Stimulated activated CD4-positive, alpha-beta T cell treated with anti-CD3 and anti-CD28 coated beads, Interleukin-4, amount 100 ng/mL, for 4 hours (primary cell): ENCODE results near the gene DFFB.
"Not testable (repeated sequence)": the region's sequence is repeated elsewhere in the genome, so short reads cannot be mapped to it uniquely, and the experiment has no call there.

Experiments
- DNase-seq, 2 experiments: peaks; one replicate each; pipeline ENCODE4 v3.0.0-alpha.2; 2020

The DFFB gene, protein sequence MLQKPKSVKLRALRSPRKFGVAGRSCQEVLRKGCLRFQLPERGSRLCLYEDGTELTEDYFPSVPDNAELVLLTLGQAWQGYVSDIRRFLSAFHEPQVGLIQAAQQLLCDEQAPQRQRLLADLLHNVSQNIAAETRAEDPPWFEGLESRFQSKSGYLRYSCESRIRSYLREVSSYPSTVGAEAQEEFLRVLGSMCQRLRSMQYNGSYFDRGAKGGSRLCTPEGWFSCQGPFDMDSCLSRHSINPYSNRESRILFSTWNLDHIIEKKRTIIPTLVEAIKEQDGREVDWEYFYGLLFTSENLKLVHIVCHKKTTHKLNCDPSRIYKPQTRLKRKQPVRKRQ

DNA sequence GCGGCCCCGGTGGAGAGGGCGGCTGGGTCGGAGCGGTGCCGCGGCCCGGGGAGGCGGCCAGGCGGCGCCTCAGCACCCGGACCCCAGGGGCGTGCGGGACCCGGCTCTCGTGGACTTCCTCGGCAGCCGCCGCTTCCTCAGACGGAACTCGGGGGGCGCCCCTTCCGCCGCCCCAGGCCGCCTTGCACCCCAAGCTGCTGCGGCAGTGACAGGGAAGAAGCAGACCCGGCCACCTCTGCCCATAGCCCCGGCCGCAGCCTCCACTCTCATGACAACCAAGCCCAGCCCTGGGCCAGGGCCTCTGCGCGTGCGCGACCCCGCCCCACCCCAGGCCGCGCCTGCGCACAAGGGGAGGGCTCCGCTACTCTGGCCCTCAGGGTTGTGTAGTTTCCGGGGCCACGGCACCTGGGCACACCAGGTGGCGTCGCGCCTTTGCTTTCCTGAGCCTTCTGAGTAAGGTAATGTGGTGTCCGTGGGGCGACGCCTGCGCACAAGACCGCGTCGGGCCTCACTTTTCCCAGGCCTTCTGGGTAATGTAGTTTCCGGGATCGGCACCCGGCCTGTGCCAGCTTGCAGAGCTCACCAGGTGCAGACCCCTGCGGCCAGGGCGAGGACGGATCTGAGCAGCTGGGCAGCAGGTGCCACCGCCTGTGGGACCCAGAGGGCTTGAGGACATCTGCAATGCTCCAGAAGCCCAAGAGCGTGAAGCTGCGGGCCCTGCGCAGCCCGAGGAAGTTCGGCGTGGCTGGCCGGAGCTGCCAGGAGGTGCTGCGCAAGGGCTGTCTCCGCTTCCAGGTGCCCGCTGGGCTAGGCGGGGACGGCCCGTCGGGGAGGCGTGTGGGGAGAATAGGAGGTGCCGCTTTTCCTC lies at the start of gene DFFB, which contains the start of gene CEP104:
TSS of gene DFFB (plus strand) at position 554 of the 868 bp plus-strand sequence. CDS start at position 682, 128 bp downstream.
TSS of gene CEP104 (minus strand) at position 289 of the 868 bp plus-strand sequence. CDS start 4,804 bp downstream, outside the sequence.
- DNase-seq, result peak; percentile 93 to 98

- DNase-seq, result no peak
These were observed 49.5 kb upstream of the DFFB start for GRCh38 chr1:3807769-3808168.

DNA sequence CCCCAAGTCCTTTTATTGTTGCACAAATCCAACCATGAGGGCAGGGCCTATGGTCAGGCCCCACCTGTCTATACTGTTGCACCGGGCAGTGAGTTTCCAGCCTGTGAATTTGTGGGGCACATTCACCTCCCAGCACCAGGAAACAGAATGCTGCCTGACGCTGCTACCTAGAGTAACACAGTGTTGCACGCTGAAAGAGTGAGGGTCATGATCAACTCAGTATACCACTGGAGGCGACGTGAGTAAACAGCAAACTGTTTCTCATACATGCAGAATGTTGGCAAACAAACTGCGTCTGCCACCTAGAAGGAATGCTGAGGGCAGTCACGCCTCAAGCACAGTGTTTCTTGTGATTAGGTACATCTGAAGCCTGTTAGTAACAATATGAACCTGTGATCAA lies 47.6 kb upstream of the DFFB start:
- no peak for DNase-seq

DNA sequence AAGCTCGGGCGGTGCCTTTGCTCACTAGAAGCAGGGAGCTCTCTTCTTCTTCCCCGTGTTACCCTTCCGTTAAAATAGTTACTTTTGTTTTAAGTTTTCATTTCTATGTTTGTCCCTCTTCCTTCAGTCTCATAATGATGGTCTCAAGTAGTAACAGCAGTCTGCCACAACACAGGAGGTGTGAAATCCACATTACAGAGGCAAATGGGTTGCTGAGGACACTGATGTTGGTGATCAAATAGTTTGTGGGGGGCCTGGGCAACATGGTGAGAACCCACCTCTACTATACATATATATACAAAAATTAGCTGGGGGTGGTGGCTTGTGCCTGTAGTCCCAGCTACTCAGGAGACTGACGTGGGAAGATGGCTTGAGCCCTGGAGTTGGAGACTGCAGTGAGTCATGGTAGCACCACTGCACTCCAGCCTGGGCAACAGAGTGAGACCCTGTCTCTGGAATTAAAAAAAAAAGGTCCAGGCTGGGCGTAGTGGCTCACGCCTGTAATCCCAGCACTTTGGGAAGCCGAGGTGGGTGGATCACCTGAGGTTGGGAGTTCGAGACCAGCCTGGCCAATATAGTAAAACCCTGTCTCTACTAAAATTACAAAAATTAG lies 47.0 kb upstream of the DFFB start:
- not testable (repeated sequence) for DNase-seq

DNA sequence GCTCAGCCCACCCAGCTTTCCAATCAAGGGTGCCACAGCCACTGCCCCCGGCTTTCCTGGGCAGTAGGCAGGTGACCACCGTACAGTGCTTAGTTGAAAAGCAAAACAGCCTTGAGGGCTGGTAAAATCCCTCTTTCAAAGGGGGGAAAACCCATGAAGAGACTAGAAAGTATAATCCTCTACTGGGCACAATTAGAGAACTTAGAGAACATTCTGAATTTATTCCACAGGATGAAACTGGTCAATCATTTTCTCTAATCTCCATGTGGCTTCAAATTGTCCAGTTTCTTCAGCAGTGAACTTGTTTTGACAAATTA lies 45.7 kb upstream of the DFFB start:
- DNase-seq, result no peak

DNA sequence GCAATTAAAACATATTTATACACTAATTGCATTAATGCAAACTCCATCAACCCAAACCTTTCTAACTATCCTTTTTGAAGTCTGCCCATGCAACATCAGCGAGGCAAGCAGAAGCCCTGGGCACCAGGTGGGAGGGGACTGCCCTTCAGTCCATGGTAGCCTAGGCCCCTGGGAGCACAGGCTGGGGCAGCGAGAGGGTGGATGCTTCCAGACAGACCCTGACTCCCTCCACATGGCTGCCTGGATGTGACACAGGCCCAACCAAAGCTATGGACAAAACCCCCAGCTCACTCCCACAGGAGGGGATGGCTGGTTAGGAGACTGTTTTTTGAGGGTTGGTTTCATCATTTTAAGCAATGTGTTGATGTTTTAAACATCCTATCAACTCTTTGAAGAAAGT lies 43.2 kb upstream of the DFFB start:
- no peak for DNase-seq

- no peak for DNase-seq
These were observed 42.3 kb upstream of the DFFB start for GRCh38 chr1:3814771-3815561.

- DNase-seq, result no peak
These were observed 40.7 kb upstream of the DFFB start for GRCh38 chr1:3816331-3817137.

- no peak for DNase-seq
These were observed 40.0 kb upstream of the DFFB start for GRCh38 chr1:3817138-3817740.

DNA sequence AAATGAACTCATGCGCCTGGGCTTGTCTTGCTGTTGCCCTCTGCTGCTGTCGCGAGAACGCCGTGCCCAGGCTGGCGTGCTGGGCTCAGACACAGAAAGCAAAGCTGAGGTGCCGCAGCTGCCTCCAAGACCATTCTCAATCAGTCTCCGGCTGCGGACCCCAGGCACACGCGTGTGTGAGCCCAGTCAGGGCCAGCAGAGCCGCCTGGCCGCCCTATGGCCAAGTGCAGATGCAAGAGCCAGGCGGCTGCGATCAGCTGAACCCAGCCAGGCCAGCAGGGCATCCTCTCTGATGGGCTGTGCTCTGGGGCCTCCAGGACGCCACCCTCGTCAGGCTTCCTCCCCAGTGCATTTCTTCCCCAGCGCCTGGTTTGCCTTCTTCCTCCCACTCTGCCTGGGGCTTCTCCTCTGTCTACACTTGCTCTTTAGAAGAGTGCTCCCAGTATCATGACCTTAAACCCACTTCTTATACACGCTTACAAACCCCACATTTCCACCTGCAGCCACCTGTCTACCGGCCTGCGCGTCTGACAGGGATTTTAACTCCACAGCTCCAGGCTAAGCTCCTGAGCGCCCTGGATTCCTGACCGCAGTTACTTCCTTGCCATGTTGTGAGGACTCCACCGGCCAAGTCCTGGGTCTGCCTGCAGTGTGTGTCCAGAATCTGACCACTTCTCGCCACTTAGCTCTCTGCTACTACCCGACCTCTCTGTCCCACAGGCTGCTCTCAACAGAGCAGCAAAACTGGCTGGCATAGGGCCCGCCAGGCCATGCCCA lies 39.3 kb upstream of the DFFB start:
- no peak for DNase-seq

DNA sequence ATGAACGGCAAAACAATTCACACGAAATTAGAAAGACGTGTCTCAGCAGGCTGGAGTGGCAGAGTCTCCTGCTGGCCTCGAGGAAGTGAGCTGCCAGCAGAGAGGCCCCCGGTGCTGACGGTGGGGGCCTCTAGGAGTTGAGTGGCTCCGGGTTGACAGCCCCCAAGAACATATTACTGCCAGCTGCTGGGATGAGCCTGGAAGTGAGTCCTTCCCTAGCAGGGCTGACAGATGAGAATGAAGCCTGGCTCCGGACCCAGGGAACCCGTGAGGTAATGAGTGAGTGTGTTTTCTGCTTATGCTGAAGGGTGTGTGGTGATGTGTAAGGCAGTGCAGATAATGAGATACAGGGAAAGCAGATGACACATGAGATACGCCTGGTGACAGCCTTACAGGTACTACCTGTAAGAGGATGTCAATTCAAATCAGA lies 37.5 kb upstream of the DFFB start:
- DNase-seq, result no peak

DNA sequence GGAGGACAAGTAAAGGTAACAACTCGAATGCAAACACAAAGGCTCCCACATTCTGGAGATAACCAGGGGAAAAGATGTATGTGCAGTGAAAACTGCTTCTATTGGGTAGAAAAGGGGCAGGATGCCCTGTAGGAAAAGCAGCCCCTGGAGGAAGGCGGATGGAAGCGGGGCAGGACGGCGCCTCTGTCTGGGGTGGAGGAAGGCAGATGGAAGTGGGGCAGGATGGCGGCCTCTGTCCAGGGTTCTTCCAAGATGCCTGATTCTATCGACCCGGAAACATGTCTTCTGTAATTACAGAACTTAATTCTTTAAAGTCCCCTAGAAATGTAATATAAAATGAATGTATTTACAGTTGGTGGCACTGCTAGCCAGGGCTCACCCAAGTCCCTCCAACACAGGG lies 37.0 kb upstream of the DFFB start:
- DNase-seq, result no peak

DNA sequence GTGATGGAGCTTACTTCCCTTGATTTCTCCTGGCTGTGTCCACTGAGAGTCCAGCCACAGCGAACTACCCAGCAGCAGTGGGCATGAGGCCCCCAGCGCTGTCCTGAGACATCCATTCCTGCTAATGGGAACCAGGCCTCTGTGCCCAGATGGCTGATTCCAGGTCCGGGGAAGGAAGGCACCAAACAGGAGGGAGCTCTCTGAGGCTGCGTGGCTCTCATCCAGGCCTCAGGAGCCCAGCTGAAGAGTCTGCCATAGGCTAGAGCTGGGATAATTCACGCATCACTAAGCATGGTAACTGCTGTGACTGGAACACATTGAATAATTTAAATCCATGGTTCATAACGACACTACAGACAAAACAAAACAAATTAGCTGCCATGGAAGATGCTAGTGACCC lies 36.3 kb upstream of the DFFB start:
- DNase-seq, result no peak

- DNase-seq, result no peak
These were observed 35.8 kb upstream of the DFFB start for GRCh38 chr1:3821447-3821846.

DNA sequence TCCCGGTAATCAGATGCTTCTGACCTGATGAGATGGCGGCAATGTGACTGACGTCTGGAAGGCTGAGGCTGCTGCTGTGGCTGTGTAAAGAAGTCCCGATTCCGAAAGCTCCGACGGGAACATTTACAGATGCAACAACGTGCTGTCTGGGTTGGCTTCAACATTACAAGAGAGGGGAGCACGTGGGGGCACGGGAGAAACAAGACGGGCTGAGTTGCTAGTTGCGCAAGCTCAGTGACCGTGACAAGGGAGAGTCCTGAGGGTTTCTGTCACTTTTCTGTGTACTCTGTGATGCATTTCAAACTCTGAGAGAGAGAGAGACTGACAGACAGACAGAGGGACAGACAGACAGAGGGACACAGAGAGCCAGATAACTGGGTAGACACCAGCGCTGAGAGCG lies 35.4 kb upstream of the DFFB start:
- DNase-seq, result no peak

DNA sequence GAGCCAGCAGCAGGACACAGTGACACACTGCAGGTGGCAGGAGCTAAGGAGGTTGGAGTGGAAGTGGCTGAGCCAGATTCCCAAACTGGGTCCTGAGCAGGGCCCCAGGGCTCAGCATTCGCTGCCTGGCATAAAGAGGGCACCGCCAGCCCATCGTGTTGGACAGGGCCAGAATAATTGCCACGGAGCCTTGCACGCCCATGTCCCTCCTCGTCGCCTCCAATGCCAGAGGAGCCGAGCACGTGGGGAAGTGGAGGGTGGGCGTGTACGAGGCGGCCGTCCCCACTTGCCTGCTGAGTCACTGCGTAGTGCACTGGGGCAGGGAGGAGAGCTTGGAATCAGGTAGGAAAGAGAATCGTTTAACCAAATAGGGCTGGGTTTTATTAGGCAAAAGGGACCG lies 34.9 kb upstream of the DFFB start:
- no peak for DNase-seq

DNA sequence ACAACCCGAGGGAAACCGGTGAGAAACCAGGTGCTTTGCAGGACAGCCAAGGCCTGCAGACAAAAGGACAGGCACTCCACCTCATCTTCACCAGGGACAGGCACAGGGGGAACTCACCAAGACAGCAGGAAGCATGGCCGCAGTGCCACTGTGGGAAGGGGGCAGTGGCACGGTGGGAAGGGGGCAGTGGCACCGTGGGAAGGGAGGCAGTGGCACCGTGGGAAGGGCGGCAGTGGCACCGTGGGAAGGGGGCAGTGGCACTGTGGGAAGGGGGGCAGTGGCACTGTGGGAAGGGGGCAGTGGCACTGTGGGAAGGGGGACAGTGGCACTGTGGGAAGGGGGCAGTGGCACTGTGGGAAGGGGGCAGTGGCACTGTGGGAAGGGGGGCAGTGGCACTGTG lies 32.6 kb upstream of the DFFB start:
- DNase-seq, result no peak

DNA sequence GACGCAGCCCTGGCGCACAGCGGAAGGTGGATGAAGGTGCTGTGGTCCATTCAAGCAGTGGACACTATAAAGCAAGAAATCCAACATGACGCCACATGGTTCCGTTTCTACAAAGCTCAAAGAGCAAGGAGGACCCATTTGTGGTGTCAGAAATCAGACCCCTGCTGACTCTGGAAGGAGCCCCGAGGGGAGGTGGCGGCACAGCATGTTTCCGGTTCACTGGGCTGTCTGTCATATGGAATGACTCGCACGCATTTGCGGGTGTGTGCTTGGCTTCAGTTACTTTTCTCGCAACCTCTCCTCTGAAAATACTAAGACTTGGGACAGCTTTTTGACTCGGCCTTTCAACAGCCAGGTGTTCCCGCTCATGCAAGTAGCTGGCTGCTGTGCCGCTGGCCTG lies 31.9 kb upstream of the DFFB start:
- DNase-seq, result no peak

DNA sequence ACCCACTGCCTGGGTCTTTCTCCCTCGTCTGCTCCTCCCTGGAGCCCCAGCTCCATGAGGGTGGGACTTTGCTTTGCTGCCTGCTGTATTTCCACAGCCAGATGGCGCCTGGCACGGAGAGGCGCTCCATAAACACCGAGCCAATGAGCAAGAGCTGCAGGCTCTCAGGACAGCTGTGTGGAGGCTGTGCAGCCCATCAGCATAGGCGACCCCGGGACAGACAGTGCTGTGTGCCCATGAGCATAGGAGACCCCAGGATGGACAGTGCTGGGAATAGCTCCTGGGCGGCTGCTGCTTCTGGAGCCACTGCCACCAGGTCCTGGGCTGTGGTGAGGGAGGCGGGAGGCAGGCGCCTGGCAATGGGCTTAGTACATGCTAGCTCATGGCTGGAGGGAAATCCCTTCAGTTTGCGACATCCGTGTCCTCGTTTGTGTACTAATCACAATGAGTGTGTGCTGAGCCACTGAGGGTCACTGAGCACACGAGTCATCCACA lies 29.4 kb upstream of the DFFB start:
- no peak for DNase-seq

- no peak for DNase-seq
These were observed 28.9 kb upstream of the DFFB start for GRCh38 chr1:3828391-3828790.

- no peak for DNase-seq
These were observed 25.6 kb upstream of the DFFB start for GRCh38 chr1:3831689-3832088.
